ENCODE results near the gene TK2. TPM values are rescaled to one million over a fixed set of nuclear protein-coding genes. Genes with fewer than 3 reads are reported as not detected.

TK2 gene
- total RNA-seq, 1 experiment from 2014 or later, result 5.0 TPM

DNA sequence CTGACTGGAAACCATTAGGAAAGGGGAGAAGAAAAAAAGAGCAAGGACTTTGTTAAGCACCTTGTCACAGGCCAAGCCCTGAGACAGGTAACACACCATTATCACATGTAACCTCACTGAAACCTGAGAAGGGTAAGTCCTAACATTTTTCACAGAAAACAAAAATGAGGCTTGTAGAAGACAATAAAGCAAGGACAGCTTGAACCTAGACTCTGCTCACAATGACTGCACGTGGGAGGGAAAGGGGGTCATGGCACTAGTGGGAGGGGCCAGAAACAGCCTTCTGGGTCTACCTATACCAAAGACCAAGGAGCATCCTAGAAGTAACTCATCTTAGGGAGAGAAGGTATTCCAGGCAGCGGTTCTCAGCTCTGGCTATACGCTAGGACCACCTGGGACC, 7.5 kb downstream of the TK2 start:
- ChIA-PET POLR2A (no interaction called here), CTCF (interaction anchor here (0.8 to 1.6 kb wide), 4 partner anchors 10 to 136 kb away, joined by 3 to 5 read pairs (median 3); partner anchors contain the start of gene CKLF)
- no peak for DNase-seq (ENCODE audit: low spot score)
- Mint-ChIP-seq H3K4me3 (no peak overlapping the region), H3K9me3 (no peaks in the 10 kb centered on the region), H3K36me3 (no peaks in the 10 kb centered on the region), H3K27ac (peak overlapping the region; percentile 14; the same call in 1 of the 2 replicates), H3K27me3 (ENCODE audit: low read depth) (no peaks in the 10 kb centered on the region), H3K4me1 (peaks cover 17% of the 10 kb centered on the region)
- ATAC-seq, result peak; percentile 35; the same call in 1 of the 2 replicates
- TF ChIP-seq TEAD4 (CRISPR knock-in tag; IDR thresholded peaks at IDR 0.05), result no peak

DNA sequence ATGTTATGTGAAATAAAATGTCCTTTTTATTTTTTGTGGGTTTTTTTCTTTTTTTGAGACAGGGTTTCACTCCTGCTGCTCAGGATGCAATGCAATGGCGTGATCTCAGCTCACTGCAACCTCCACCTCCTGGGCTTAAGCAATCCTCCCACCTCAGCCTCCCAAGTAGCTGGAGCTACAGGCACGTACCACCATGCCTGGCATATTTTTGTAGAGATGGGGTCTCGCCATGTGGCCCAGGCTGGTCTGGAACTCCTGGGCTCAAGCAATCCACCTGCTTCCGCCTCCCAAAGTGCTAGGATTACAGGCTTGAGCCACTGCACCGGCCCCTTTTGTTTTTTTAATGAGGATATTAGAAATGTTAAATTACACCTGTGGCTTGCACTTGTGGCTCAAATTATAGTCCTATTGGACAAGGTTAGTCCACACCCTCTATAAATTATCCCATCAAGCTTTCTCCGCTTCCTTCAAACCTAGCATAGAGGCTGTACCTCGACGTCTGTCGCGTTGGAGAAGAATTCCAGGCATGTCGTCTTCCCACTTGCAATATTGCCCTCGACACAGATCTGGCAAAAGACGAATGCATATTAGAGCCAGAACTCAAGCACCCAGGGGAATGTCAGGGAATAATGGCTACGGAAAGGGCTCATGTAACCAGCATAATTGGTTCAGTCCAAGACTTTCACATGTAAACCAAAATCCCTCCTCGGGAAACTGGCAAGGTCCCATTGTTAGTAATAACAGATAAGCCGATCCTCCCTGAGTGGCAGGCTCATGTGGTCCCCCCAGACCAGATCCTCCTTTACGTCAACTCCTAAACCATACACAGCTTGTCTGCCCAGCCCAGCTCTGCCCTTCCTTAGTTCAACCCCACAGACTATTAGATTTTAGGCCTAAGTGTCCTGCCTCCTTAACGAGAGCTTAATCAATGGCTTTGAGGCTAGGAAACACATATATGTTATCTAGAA, 8.2 kb downstream of the TK2 start:
- H3K27me3 Mint-ChIP-seq (ENCODE audit: low read depth), result no peaks in the 10 kb centered on the region
- peak overlapping the region; percentile 14 for H3K27ac Mint-ChIP-seq
- TF ChIP-seq ETV6 (CRISPR knock-in tag; IDR thresholded peaks at IDR 0.05) (no peak), ZNF121 (CRISPR knock-in tag; IDR thresholded peaks at IDR 0.05) (peak; percentile 92), ZNF671 (CRISPR knock-in tag; IDR thresholded peaks at IDR 0.05) (no peak)
- DNase-seq (ENCODE audit: low spot score), result no peak
- no peaks in the 10 kb centered on the region for H3K36me3 Mint-ChIP-seq
- peaks cover 17% of the 10 kb centered on the region for H3K4me1 Mint-ChIP-seq
- H3K4me3 Mint-ChIP-seq, result no peak overlapping the region
- ChIA-PET POLR2A (no interaction called here), CTCF (interaction anchor here (0.9 to 1.6 kb wide), 3 partner anchors 30 to 135 kb away, joined by 3 to 5 read pairs (median 3); no protein-coding TSS in a partner anchor)
- ATAC-seq, result peak; percentile 60
- no peaks in the 10 kb centered on the region for H3K9me3 Mint-ChIP-seq

GRCh38 chr16:66539623-66540469, 10.1 kb downstream of the TK2 start:
- CTCF ChIA-PET, result no interaction called here

More at GRCh38 chr16:66539623-66540469, 10.1 kb downstream of the TK2 start:
- DNase-seq (ENCODE audit: low spot score) (no peak), ATAC-seq (no peak)
- H3K4me1 Mint-ChIP-seq, result peaks cover 17% of the 10 kb centered on the region
- no peaks in the 10 kb centered on the region for H3K27me3 Mint-ChIP-seq (ENCODE audit: low read depth)
- TF ChIP-seq, protein P1, sequence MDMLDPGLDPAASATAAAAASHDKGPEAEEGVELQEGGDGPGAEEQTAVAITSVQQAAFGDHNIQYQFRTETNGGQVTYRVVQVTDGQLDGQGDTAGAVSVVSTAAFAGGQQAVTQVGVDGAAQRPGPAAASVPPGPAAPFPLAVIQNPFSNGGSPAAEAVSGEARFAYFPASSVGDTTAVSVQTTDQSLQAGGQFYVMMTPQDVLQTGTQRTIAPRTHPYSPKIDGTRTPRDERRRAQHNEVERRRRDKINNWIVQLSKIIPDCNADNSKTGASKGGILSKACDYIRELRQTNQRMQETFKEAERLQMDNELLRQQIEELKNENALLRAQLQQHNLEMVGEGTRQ (CRISPR knock-in tag; IDR thresholded peaks at IDR 0.05), result no peak
- TF ChIP-seq CREM (CRISPR knock-in tag; IDR thresholded peaks at IDR 0.05) (no peak), RELA (CRISPR knock-in tag; IDR thresholded peaks at IDR 0.05; ENCODE audit: borderline replicate concordance) (no peak), SOX15 (CRISPR knock-in tag; IDR thresholded peaks at IDR 0.05) (no peak), RORB (CRISPR knock-in tag; IDR thresholded peaks at IDR 0.05) (no peak), ZNF317 (CRISPR knock-in tag; IDR thresholded peaks at IDR 0.05; ENCODE audit: borderline replicate concordance, low read depth) (no peak), ESRRA (CRISPR knock-in tag; IDR thresholded peaks at IDR 0.05; ENCODE audit: borderline replicate concordance) (no peak), FOXP4 (CRISPR knock-in tag; IDR thresholded peaks at IDR 0.05) (no peak), SP1 (CRISPR knock-in tag; conservative IDR thresholded peaks at IDR 0.05) (no peak), ZNF532 (CRISPR knock-in tag; IDR thresholded peaks at IDR 0.05; ENCODE audit: borderline replicate concordance) (no peak), ZNF219 (CRISPR knock-in tag; IDR thresholded peaks at IDR 0.05; ENCODE audit: borderline replicate concordance) (no peak), JAZF1 (CRISPR knock-in tag; IDR thresholded peaks at IDR 0.05) (no peak)
- TF ChIP-seq, protein P2, sequence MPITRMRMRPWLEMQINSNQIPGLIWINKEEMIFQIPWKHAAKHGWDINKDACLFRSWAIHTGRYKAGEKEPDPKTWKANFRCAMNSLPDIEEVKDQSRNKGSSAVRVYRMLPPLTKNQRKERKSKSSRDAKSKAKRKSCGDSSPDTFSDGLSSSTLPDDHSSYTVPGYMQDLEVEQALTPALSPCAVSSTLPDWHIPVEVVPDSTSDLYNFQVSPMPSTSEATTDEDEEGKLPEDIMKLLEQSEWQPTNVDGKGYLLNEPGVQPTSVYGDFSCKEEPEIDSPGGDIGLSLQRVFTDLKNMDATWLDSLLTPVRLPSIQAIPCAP (CRISPR knock-in tag; IDR thresholded peaks at IDR 0.05), result no peak
- H3K36me3 Mint-ChIP-seq, result no peaks in the 10 kb centered on the region
- POLR2A ChIA-PET, result no interaction called here
- H3K27ac Mint-ChIP-seq, result no peak overlapping the region
- no peak overlapping the region for H3K4me3 Mint-ChIP-seq
- H3K9me3 Mint-ChIP-seq, result no peaks in the 10 kb centered on the region
